Middle frontal gyrus (tissue), 1 donor: ENCODE measurements around the gene NPPA.

Source experiments
- DNase-seq: peaks from one replicate; pipeline ENCODE4 v3.0.0-alpha.2; 2015; ENCODE audit warnings: low spot score; ENCODE audit errors: extremely low spot score

The NPPA gene

DNA sequence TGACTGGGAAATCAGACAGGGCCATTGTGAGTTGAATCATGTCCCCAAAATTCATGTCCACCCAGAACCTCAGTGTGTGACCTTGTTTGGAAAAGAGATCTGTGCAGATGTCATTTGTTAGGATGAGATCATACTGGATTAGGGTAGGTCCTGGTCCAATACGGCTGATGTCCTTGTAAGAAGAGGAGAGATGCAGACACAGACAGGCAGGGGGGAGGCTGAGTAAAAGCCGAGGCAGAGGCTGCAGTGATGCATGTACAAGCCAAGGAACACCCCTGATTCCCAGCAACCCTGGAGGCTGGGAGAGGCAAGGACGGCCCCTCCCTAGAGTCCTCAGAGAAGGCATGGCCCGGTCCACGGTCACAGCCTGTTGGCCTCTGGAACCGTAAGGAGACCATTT, 27.0 kb upstream of the NPPA start:
- no peak for DNase-seq

GRCh38 chr1:11874258-11874562, 26.6 kb upstream of the NPPA start:
- DNase-seq, result no peak

GRCh38 chr1:11873395-11874257, 26.0 kb upstream of the NPPA start:
- no peak for DNase-seq

GRCh38 chr1:11872545-11872944, 25.0 kb upstream of the NPPA start:
- DNase-seq, result no peak

GRCh38 chr1:11869650-11870207, 22.1 kb upstream of the NPPA start:
- no peak for DNase-seq

DNA sequence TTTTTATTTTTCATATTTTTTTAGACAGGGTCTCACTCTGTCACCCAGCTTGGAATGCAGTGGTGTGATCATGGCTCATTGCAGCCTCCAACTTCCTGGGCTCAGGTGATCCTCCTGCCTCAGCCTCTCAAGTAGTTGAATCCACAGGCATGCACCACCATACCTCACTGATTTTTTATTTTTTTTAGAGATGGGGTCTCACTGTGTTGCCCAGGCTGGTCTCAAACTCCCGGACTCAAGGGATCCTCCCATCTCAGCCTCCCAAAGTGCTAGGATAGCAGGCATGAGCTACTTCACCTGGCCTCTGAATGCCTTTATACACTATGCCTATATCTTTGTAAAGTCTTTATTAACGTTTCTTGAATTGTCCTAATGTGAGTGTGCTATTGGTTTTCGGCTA, 21.5 kb upstream of the NPPA start:
- DNase-seq, result no peak

- DNase-seq, result no peak
Observed at GRCh38 chr1:11868331-11868980, 20.9 kb upstream of the NPPA start.

GRCh38 chr1:11862890-11863289, 15.3 kb upstream of the NPPA start:
- DNase-seq, result no peak

GRCh38 chr1:11860587-11860986, 13.0 kb upstream of the NPPA start:
- DNase-seq, result no peak

DNA sequence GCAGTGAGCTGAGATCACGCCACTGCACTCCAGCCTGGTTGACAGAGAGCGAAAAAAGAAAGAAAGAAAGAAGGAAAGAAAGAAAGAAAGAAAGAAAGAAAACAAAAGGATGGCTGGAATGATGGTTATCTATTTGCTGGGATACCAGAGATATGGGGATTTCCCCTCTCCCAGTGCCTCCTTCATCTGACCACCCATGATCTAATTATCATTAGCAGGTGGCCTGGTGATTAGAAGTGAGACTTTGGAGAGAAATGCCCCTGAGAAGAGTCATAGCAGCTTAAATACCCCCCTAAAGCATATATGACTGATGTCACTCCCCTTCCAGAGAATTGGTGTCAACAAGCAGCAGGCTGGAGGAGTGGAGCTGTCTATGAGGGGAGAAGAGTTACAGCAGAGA, 12.5 kb upstream of the NPPA start:
- DNase-seq, result no peak

DNA sequence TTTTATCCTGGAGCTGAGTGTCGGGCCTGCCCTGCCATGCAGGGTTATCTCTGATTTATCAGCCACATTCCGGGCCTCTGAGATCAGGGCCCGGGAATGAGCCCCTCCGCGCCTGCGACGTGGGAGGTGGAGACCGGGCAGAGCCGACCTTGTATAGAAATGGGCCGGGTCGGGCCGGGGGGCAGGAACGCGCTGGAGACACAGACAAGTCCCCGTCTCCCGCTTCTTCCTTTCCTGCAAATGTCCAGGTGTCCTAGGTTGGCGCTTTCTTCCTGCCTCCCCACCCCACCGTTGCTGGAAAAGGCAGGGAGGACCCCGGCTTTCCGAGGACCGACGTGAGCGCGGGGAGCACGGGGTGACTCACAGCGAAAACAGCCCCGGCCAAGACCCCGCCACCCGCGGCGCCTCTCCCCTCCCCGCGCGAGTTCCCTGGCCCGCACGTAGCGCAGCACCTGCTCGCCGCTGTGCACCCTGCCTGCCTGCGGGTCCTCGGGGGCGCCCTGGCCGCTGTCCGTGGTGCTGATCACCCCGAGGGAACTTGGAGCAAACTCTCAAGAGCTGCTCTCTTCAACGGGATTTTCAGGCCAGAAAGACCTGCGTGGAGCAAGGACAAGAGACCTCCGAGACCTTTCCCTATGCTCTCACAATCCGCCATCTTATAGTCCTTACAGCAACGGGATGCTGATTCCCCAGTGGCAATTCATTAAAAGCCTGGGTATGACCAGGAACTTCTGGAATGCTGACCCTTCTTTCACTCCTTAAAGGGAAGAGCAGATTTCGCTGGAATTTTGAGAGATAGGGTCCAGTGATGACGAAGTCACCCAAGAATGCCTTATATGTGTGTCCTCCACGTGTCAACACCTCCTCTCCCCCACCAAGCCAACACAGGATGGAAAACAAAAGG, 11.6 kb upstream of the NPPA start:
- no peak for DNase-seq

DNA sequence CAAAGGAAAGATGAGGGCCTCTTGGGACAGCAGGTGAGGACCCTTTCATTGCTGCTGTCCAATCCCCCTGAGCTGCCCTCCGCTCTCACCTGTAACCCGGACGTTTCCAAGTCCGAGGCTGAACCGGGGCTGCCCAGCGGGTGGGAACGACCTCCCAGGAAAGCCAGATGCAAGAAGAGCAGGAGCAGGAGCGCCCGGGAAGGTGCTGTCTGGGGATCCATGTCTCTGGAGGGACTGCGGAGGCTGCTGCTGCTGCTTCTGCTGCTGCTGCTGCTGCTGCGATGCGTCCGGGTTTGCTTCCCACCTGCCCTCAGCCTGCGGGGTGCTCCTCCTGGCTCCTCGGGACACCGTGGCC, 11.0 kb upstream of the NPPA start, which contains the start of gene NPPB:
Gene NPPB (minus strand): TSS at position 333 of the 355 bp plus-strand sequence. CDS start 112 bp downstream, at position 221.
- no peak for DNase-seq

GRCh38 chr1:11858158-11858557, 10.6 kb upstream of the NPPA start:
- DNase-seq, result no peak

GRCh38 chr1:11857164-11857851, 9.7 kb upstream of the NPPA start:
- DNase-seq, result no peak

- no peak for DNase-seq
Observed at GRCh38 chr1:11856698-11857097, 9.1 kb upstream of the NPPA start.

- no peak for DNase-seq
Observed at GRCh38 chr1:11855430-11855829, 7.8 kb upstream of the NPPA start.

GRCh38 chr1:11854519-11854918, 6.9 kb upstream of the NPPA start:
- no peak for DNase-seq

DNA sequence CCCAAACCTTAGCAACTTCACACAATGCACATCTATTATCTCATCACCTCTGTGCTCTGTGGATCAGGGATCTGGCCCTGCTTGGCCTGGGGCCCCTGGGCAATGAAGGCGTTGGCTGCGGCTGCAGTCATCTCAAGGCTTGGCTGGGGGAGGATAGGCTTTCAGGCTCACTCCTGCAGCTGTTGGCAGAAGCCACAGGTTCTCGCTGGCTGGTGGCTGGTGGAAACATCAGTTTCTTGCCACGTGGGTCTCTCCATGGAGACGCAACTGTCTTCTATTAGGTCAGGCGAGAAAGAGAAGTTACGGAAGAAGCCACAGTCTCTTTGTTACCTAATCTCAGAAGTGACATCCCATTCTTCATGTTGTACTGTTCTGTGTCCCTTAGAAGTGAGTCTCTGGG, 3.6 kb upstream of the NPPA start:
- DNase-seq, result no peak

GRCh38 chr1:11850156-11850555, 2.6 kb upstream of the NPPA start:
- DNase-seq, result no peak

- DNase-seq, result no peak
Observed at GRCh38 chr1:11848373-11848700, 754 bp upstream of the NPPA start.

GRCh38 chr1:11845641-11846335, 1.8 kb downstream of the NPPA start:
- DNase-seq, result no peak
